ENCODE data around the gene MYRIP.

MYRIP gene

GRCh38 chr3:40020689-40021088, 211.3 kb downstream of the MYRIP start:
- DNase-seq (ENCODE audit: low spot score): no peak
- Histone ChIP-seq H3K9ac (ENCODE audit: low read depth, low read length, poor library complexity) (no peak overlapping the region), H2BK15ac (ENCODE audit: low read length) (no peak overlapping the region), H3K9me3 (replicated peaks in 1 of 2; ENCODE audit: control insufficient read depth in 2 of 2, insufficient read depth in 1 of 2, low read depth in 1 of 2, low read length in 2 of 2) (peaks cover 0 to 3% of the 10 kb centered on the region in 2 donors), H3K18ac (ENCODE audit: low read length) (no peak overlapping the region), H3K23ac (ENCODE audit: low read depth, low read length, poor library complexity) (no peak overlapping the region), H2BK12ac (ENCODE audit: low read length) (no peak overlapping the region), H4K91ac (ENCODE audit: low read depth, low read length, poor library complexity) (no peak overlapping the region), H2AFZ (ENCODE audit: low read length) (no peak overlapping the region), H3K79me1 (ENCODE audit: low read depth, low read length) (no peaks in the 10 kb centered on the region), H3K4me2 (ENCODE audit: insufficient read depth, low read length, poor library complexity, severe bottlenecking) (no peak overlapping the region), H2BK5ac (ENCODE audit: low read length) (no peak overlapping the region), H3K27ac (replicated peaks; ENCODE audit: low read length) (no peak overlapping the region), H3K14ac (ENCODE audit: low read length) (no peak overlapping the region), H3K27me3 (ENCODE audit: control insufficient read depth in 3 of 3, insufficient read depth in 3 of 3, low read depth in 1 of 3, low read length in 3 of 3) (no peaks in the 10 kb centered on the region), H3K4me1 (ENCODE audit: control insufficient read depth in 2 of 2, insufficient read depth in 1 of 2, low read depth in 1 of 2, low read length in 2 of 2) (peaks cover 0 to 3% of the 10 kb centered on the region in 2 donors), H4K8ac (ENCODE audit: low read depth, low read length) (no peak overlapping the region), H3K36me3 (replicated peaks in 1 of 2; ENCODE audit: control insufficient read depth in 2 of 2, insufficient read depth in 2 of 2, low read length in 2 of 2) (no peaks in the 10 kb centered on the region), H3K4me3 (ENCODE audit: low read length in 2 of 2) (no peak overlapping the region), H2AK5ac (ENCODE audit: low read depth, low read length) (no peak overlapping the region), H3K4ac (ENCODE audit: low read length) (no peak overlapping the region), H2BK120ac (ENCODE audit: low read depth, low read length) (no peak overlapping the region)
- WGBS, 2 donors (ENCODE audit: extremely low coverage in 2 of 2, insufficient read length in 2 of 2, insufficient replicate concordance in 1 of 2): no CpG with 5 or more reads among the region's 2 CpGs

- Histone ChIP-seq H2AFZ (ENCODE audit: low read length) (no peak overlapping the region), H3K36me3 (replicated peaks in 1 of 2; ENCODE audit: control insufficient read depth in 2 of 2, insufficient read depth in 2 of 2, low read length in 2 of 2) (no peaks in the 10 kb centered on the region), H3K27me3 (ENCODE audit: control insufficient read depth in 3 of 3, insufficient read depth in 3 of 3, low read depth in 1 of 3, low read length in 3 of 3) (no peaks in the 10 kb centered on the region), H2BK15ac (ENCODE audit: low read length) (no peak overlapping the region), H3K9me3 (replicated peaks in 1 of 2; ENCODE audit: control insufficient read depth in 2 of 2, insufficient read depth in 1 of 2, low read depth in 1 of 2, low read length in 2 of 2) (peaks cover 0 to 3% of the 10 kb centered on the region in 2 donors), H2BK120ac (ENCODE audit: low read depth, low read length) (no peak overlapping the region), H3K14ac (ENCODE audit: low read length) (no peak overlapping the region), H4K8ac (ENCODE audit: low read depth, low read length) (no peak overlapping the region), H3K4ac (ENCODE audit: low read length) (no peak overlapping the region), H2BK12ac (ENCODE audit: low read length) (no peak overlapping the region), H3K79me1 (ENCODE audit: low read depth, low read length) (no peaks in the 10 kb centered on the region), H3K27ac (replicated peaks; ENCODE audit: low read length) (no peak overlapping the region), H3K23ac (ENCODE audit: low read depth, low read length, poor library complexity) (no peak overlapping the region), H3K4me2 (ENCODE audit: insufficient read depth, low read length, poor library complexity, severe bottlenecking) (no peak overlapping the region), H2BK5ac (ENCODE audit: low read length) (no peak overlapping the region), H3K4me1 (ENCODE audit: control insufficient read depth in 2 of 2, insufficient read depth in 1 of 2, low read depth in 1 of 2, low read length in 2 of 2) (peaks cover 0 to 3% of the 10 kb centered on the region in 2 donors), H2AK5ac (ENCODE audit: low read depth, low read length) (no peak overlapping the region), H3K4me3 (ENCODE audit: low read length in 2 of 2) (no peak overlapping the region), H3K18ac (ENCODE audit: low read length) (no peak overlapping the region), H4K91ac (ENCODE audit: low read depth, low read length, poor library complexity) (no peak overlapping the region), H3K9ac (ENCODE audit: low read depth, low read length, poor library complexity) (no peak overlapping the region)
- no peak for DNase-seq (ENCODE audit: low spot score)
- WGBS, 2 donors (ENCODE audit: extremely low coverage in 2 of 2, insufficient read length in 2 of 2, insufficient replicate concordance in 1 of 2): no CpG with 5 or more reads among the region's 1 CpG
Observed at GRCh38 chr3:40021338-40021737, 211.9 kb downstream of the MYRIP start.

- Histone ChIP-seq H2AK5ac (ENCODE audit: low read depth, low read length) (no peak overlapping the region), H3K36me3 (replicated peaks in 1 of 2; ENCODE audit: control insufficient read depth in 2 of 2, insufficient read depth in 2 of 2, low read length in 2 of 2) (no peaks in the 10 kb centered on the region), H3K4ac (ENCODE audit: low read length) (no peak overlapping the region), H2BK12ac (ENCODE audit: low read length) (no peak overlapping the region), H3K9me3 (replicated peaks in 1 of 2; ENCODE audit: control insufficient read depth in 2 of 2, insufficient read depth in 1 of 2, low read depth in 1 of 2, low read length in 2 of 2) (peaks cover 0 to 5% of the 10 kb centered on the region in 2 donors), H2BK120ac (ENCODE audit: low read depth, low read length) (no peak overlapping the region), H3K4me1 (ENCODE audit: control insufficient read depth in 2 of 2, insufficient read depth in 1 of 2, low read depth in 1 of 2, low read length in 2 of 2) (peaks cover 0 to 3% of the 10 kb centered on the region in 2 donors), H3K18ac (ENCODE audit: low read length) (no peak overlapping the region), H4K8ac (ENCODE audit: low read depth, low read length) (no peak overlapping the region), H2BK15ac (ENCODE audit: low read length) (no peak overlapping the region), H2BK5ac (ENCODE audit: low read length) (no peak overlapping the region), H3K79me1 (ENCODE audit: low read depth, low read length) (no peaks in the 10 kb centered on the region), H3K4me2 (ENCODE audit: insufficient read depth, low read length, poor library complexity, severe bottlenecking) (no peak overlapping the region), H3K27me3 (ENCODE audit: control insufficient read depth in 3 of 3, insufficient read depth in 3 of 3, low read depth in 1 of 3, low read length in 3 of 3) (no peaks in the 10 kb centered on the region), H3K23ac (ENCODE audit: low read depth, low read length, poor library complexity) (no peak overlapping the region), H4K91ac (ENCODE audit: low read depth, low read length, poor library complexity) (no peak overlapping the region), H3K4me3 (ENCODE audit: low read length in 2 of 2) (no peak overlapping the region), H3K14ac (ENCODE audit: low read length) (no peak overlapping the region), H3K27ac (replicated peaks; ENCODE audit: low read length) (no peak overlapping the region), H3K9ac (ENCODE audit: low read depth, low read length, poor library complexity) (no peak overlapping the region), H2AFZ (ENCODE audit: low read length) (no peak overlapping the region)
- no CpG with 5 or more reads among the region's 4 CpGs for WGBS, 2 donors (ENCODE audit: extremely low coverage in 2 of 2, insufficient read length in 2 of 2, insufficient replicate concordance in 1 of 2)
- DNase-seq (ENCODE audit: low spot score): no peak
Observed at GRCh38 chr3:40022297-40022827, 213.0 kb downstream of the MYRIP start.

GRCh38 chr3:40024526-40024925, 215.1 kb downstream of the MYRIP start:
- Histone ChIP-seq H2BK120ac (ENCODE audit: low read depth, low read length) (no peak overlapping the region), H3K27me3 (ENCODE audit: control insufficient read depth in 3 of 3, insufficient read depth in 3 of 3, low read depth in 1 of 3, low read length in 3 of 3) (no peaks in the 10 kb centered on the region), H3K9me3 (replicated peaks in 1 of 2; ENCODE audit: control insufficient read depth in 2 of 2, insufficient read depth in 1 of 2, low read depth in 1 of 2, low read length in 2 of 2) (peaks cover 0 to 5% of the 10 kb centered on the region in 2 donors), H3K79me1 (ENCODE audit: low read depth, low read length) (no peaks in the 10 kb centered on the region), H3K4me1 (ENCODE audit: control insufficient read depth in 2 of 2, insufficient read depth in 1 of 2, low read depth in 1 of 2, low read length in 2 of 2) (peaks cover 0 to 3% of the 10 kb centered on the region in 2 donors), H2BK5ac (ENCODE audit: low read length) (no peak overlapping the region), H2AK5ac (ENCODE audit: low read depth, low read length) (no peak overlapping the region), H3K36me3 (replicated peaks in 1 of 2; ENCODE audit: control insufficient read depth in 2 of 2, insufficient read depth in 2 of 2, low read length in 2 of 2) (no peaks in the 10 kb centered on the region), H3K4ac (ENCODE audit: low read length) (no peak overlapping the region), H2BK12ac (ENCODE audit: low read length) (no peak overlapping the region), H3K9ac (ENCODE audit: low read depth, low read length, poor library complexity) (no peak overlapping the region), H4K8ac (ENCODE audit: low read depth, low read length) (no peak overlapping the region), H3K27ac (replicated peaks; ENCODE audit: low read length) (no peak overlapping the region), H4K91ac (ENCODE audit: low read depth, low read length, poor library complexity) (no peak overlapping the region), H3K4me2 (ENCODE audit: insufficient read depth, low read length, poor library complexity, severe bottlenecking) (no peak overlapping the region), H3K4me3 (ENCODE audit: low read length in 2 of 2) (no peak overlapping the region), H3K23ac (ENCODE audit: low read depth, low read length, poor library complexity) (no peak overlapping the region), H2BK15ac (ENCODE audit: low read length) (no peak overlapping the region), H3K18ac (ENCODE audit: low read length) (no peak overlapping the region), H3K14ac (ENCODE audit: low read length) (no peak overlapping the region), H2AFZ (ENCODE audit: low read length) (no peak overlapping the region)
- no CpG with 5 or more reads among the region's 2 CpGs for WGBS, 2 donors (ENCODE audit: extremely low coverage in 2 of 2, insufficient read length in 2 of 2, insufficient replicate concordance in 1 of 2)
- no peak for DNase-seq (ENCODE audit: low spot score)
